AML-193 (cell line): ENCODE results near the gene NRL.
"Not testable (repeated sequence)": the region's sequence is repeated elsewhere in the genome, so short reads cannot be mapped to it uniquely, and the experiment has no call there.

ENCODE experiments used
- DNase-seq, 2 experiments: peaks; one replicate each; lab custom pipeline; 2025; lab: John Stamatoyannopoulos, UW

The NRL gene

DNA sequence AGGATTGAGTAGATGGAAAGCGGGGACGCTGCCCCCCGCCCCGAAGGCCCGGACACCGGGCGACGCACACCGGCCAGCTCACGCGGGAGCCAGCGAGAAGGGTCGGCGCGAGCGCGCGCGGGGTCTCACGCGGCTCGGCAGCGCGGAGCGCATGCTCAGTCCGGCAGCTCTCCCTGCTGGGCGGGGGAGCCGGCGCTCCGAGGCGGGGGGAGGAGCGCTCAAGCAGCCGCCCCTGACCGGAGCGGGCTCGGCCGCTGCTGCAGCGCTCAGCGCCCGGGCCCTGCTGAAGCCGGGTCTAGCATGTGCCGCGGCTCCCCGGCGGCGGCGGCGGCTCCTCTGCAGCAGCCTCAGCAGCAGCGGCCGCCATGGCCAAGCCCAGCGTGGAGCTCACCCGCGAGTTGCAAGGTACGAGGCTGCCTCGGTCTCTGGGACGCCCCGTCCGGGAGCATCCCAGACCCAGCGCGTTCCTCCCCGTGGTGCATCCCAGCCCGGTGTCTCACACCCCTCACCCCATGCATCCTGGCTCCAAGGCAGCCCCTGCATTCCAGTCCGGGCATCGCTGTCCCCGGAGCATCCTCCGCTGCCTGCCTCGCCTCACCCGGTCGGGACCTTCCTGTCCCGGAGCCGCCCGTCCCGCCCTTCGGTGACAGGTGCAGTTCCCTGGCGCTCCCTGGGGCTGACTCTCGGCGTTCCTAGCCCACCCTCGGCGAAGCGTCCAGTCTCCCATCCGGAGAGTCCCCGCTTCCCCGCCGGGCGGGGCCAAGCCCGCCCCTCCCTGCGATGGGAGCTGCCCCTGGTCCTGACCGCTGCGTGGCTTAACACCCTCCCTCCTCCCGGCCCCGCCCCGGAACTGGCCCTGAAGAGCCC, 62.7 kb downstream of the NRL start, which contains the start of gene CARMIL3:
TSS of gene CARMIL3 (plus strand) at position 221 of the 867 bp plus-strand sequence. CDS start at position 366, 145 bp downstream.
- DNase-seq = peak; percentile 12 to 25

DNA sequence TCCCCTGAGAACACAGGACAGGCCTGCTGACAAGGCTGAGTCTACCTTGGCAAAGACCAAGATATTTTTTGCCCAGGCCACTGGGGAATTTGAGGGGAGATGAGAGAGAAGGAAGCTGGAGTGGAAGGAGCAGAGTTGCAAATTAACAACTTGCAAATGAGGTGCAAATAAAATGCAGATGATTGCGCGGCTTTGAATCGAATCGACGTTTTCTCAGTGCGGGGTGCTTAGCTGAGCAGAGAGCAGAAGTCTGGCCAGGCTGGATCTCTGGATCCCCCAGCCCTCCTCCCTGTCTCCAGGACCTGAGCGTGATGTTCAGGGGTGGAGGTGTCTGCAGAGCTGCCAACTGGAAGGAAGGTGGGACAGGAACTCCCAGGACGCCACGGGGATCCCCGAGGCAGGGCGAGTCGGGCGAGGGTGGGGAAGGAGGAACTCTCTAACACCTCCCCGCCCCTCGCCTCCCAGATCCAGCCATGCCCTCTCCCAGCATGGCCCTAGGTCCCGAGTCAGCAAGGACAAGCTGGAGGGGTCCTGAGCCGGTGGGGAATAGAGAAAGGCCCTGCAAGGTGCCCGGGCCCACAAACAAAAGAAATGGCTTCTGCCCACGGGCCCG, 63.5 kb downstream of the NRL start:
- no peak for DNase-seq

DNA sequence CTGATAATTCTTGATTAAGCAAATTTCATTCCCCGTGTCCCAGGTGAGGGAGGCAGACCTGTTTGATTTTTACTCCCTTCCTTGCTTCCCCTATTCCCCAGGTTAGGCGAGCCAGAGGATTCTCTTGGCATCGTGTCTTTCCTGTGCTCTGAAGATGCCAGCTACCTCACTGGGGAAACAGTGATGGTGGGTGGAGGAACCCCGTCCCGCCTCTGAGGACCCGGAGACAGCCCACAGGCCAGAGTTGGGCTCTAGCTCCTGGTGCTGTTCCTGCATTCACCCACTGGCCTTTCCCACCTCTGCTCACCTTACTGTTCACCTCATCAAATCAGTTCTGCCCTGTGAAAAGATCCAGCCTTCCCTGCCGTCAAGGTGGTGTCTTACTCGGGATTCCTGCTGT, 64.0 kb downstream of the NRL start:
- not testable (repeated sequence) for DNase-seq

DNA sequence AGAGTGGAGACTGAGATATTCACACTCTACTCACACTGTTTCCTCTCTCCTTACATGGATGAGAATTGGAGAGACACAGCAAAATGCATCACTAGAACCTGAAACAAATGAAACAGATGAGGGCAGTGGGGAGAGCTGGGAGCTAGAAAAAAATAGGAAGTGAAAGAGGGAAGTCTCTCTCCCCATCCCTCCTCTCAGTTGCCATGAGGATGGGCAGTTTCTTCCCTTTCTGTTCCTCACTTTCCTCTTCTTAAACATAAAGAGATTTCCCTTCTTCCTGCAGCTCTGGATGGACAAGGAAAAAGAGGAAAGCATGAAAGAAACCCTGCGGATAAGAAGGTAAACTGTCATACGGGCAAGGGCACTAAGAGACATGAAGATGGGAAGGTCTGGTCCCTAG, 65.7 kb downstream of the NRL start:
- peak; percentile 9 to 25 for DNase-seq

DNA sequence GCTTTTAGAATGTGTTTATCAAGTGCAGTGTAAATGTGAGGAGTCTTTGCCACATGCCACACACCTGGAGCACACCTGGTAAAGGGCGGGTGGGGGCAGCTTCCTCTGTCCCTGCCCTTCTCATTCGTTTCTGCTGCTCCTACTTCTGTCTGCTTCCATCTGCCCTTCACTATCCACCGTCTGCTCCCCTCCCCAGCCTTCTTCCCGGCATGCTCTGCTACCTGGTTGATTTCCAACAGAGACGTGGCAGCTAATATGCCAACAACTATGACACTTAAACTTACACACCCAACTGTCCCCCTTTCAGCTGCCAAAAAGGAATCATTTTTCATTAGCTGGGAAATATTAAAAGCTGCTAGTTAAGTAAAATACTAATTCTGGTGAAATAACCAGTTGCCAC, 72.0 kb downstream of the NRL start:
- DNase-seq = no peak

DNA sequence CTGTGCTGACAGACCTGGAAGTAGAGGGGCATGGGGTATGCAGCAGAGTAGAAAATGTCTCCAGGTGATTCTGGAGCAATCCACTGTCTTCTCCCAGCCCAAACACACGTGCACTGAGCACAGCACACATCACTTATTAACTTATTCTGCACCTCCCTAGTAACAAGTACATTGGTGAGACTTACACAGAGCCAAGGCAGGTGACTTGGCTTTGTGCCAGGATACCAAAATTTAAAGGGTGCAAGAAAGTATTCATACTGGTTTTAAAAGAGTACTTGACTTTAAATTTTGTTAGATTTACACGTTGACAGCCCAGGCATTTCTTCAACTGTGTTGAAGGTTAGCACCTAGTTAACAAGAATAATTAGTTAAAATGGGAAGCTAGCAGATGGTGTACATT, 74.1 kb downstream of the NRL start:
- DNase-seq = no peak

DNA sequence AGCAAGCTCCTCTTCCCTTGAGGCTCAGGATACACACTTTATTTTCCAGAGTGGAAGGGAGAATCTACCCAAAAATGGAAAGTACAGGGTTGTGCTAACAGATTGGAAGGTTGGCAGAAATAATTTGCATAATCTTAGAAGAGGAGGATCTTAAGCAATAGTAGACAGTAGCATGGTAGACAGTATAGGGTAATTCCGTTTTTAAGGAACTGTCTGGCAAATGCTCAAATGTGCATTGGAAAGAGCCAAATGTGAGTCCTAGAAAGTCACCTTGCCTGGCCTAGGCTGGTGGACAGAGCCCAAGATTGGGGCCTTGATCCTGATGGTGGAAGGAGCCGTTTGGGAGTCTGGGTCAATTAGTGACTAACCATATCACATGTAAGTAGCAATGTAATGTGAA, 76.1 kb downstream of the NRL start:
- no peak for DNase-seq

DNA sequence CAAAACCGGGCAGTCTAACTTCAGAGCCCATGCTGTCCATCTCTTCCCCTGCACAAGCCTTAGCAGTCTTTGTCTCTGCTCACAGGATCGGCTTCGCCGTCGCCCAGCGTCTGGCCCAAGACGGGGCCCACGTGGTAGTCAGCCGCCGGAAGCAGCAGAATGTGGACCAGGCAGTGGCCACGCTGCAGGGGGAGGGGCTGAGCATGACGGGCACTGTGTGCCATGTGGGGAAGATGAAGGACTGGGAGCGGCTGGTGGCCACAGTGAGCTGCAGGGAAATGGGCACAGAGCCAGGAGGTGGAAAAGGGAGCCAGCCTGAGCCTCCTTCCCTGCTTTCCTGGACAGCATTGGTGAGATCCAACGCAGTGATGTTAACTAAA, 77.1 kb downstream of the NRL start:
- DNase-seq = no peak

DNA sequence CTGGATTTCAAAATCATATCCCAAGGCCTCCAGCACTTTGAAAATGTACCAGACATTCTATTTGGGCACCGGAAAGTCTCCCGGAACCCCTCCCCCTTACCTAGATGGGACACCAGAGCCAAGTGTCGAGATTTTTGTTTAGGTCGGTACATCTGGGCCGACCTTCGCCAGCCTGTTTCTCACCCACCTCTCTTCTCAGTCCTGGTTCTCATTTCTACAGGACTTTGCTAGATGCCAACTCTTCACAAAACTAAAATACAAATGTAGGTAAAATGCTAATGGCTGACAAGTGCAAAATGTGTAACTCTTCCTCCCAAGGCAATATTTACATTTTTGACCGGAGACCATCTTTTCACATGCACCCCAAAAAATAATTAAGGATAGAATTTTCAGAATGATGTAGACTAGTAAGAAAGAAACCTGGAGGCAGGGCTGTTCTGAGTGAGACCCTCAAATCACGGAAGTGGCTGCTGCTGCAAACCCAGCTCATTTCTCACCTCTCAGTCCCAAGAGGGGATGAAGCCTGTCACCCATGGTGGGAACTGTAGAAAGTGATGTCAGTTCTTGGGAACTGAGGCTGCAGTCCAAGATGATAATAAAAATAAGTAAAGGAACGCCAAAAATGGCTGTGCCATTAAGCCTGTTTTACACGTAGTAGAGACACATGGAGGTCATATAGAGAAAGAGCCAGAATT, 77.6 kb downstream of the NRL start:
- peak in 1 of 2 experiments; percentile 33 for DNase-seq

DNA sequence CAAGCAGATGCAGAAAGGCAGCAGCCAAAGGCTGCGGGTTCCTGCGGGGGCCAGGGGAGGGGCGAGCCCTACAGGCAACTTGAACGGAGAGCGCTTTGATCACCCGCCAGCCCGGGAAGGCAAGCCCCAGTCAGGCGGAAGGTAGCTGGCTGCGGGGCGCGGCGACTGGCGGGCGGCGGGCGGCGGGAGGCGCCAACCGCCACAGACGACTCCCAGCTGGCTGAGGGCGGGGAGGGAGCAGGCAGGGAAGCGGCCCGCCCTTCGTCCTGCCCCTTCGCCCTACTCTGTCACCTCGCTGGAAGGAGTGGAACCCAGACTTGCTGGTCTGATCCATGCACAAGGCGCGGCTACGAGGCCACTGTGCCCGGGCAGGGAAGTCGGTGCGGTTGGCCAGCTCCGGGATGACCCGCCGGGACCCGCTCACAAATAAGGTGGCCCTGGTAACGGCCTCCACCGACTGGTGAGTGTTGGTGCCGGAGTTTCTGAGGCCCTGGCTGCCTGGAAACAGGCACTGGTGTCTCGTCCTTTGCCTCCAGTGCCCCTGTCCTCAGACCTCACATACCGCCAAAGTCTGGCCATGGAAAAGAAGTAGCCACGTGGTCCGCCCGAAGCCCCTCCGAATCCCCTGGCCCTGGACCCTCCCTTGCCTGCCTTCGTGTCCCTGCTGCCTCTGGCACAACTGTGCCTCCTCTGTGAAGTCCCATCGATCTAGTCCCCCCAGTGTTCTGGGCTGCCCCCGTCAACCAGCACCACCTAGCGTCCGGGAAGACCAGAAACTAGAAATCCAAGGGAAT, 78.4 kb downstream of the NRL start:
- peak; percentile 52 to 58 for DNase-seq

DNA sequence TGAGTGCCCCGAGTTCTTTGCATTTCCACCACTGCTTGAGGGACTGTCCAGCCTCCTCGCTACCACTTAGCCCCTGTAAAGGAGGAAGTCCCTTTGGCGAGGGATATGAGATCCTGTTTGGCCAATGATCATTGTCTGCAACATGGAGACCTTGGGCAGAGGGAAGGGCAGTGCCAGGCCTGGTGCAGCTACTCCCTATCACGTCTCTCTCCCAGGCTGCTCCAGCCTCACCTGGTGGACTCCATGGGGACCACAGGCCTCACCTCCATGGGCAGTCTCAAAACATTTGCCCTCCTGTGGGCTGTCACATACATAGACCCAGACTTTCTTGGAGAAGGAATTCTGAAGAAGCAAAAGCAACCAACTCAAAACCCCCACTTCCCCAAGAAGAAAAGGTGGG, 79.0 kb downstream of the NRL start:
- not testable (repeated sequence) for DNase-seq

DNA sequence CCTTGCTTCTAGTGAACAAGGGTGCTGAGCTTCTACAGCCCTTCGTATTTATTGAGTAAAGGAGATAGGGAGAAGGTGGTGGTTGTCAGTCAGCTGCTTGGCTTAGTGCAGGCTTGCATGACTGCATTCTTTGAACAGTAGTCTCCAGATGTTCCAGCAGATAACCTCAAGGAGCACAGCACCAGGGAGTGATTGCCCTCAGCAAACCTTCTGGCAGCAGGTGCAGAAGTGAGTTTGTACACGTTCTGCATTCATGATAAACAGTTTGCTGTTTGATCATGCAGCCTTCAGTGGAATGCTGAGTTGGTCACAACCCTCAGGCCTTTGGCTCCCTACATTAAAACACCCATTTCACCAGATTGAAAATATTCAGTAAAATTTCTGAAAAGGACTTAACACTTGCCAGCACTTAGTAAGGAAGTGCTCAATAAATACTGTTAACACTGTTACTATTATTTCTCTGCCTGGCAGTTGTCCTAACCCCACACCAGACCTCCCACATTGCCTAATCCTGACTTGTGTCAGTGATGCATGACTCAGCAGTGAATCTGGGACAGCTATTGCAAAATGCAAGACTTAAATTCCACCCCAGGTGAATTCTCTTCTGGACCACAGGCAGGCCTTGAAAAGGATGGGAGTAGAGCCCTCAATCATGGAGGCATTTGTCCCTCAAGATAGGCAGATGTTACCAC, 81.9 kb downstream of the NRL start:
- peak; percentile 81 to 85 for DNase-seq

DNA sequence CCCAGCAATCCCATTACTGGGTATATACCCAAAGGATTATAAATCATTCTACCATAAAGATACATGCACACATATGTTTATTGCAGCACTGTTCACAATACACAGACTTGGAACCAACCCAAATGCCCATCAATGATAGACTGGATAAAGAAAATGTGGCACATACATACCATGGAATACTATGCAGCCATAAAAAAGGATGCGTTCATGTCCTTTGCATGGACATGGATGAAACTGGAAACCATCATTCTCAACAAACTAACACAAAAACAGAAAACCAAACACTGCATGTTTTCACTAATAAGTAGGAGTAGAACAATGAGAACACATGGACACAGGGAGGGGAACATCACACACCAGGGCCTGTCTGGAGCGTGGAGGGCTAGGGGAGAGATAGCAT, 83.4 kb downstream of the NRL start:
- DNase-seq = not testable (repeated sequence)

DNA sequence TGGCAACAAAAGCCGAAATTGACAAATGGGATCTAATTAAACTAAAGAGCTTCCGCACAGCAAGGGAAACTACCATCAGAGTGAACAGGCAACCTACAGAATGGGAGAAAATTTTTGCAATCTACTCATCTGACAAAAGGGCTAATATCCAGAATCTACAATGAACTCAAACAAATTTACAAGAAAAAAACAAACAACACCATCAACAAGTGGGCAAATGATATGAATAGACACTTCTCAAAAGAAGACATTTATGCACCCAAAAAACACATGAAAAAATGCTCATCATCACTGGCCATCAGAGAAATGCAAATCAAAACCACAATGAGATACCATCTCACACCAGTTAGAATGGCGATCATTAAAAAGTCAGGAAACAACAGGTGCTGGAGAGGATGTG, 85.1 kb downstream of the NRL start:
- DNase-seq = not testable (repeated sequence)
